ENCODE data around the gene IL17D.

GRCh38 chr13:20701461-20701860 is 2.0 kb upstream of the IL17D start:
- no peak for TF ChIP-seq CTCF (IDR thresholded peaks at IDR 0.05)
- no peak for TF ChIP-seq POLR2A (IDR thresholded peaks at IDR 0.05)
- TF ChIP-seq POLR2AphosphoS5 (IDR thresholded peaks at IDR 0.05), result no peak
